GM23248 (cell line): ENCODE measurements around the gene CDK16. TPM values are rescaled to one million over a fixed set of nuclear protein-coding genes. Genes with fewer than 3 reads are reported as not detected.

Source experiments
- DNase-seq: peaks from one replicate; pipeline ENCODE4 v3.0.0-alpha.2; 2015
- H2AFZ ChIP-seq: fragments of 200-600 bp; sonication (generic); 2 replicates; pipeline ENCODE4 v1.6.1; 2016; ENCODE audit warnings: antibody characterized with exemption
- H3F3A ChIP-seq: fragments of 200-600 bp; sonication (generic); 2 replicates; pipeline ENCODE4 v1.6.1; 2016; ENCODE audit warnings: mild to moderate bottlenecking, antibody characterized with exemption, mixed run types; ENCODE audit not compliant: insufficient read depth
- H3K27ac ChIP-seq: fragments of 200-600 bp; sonication (generic); 2 replicates; pipeline ENCODE4 v1.5.1; 2016; ENCODE audit warnings: mild to moderate bottlenecking
- H3K27me3 ChIP-seq: fragments of 200-600 bp; sonication (generic); replicated peaks from 2 replicates; pipeline ENCODE4 v1.6.1; 2016; ENCODE audit warnings: mild to moderate bottlenecking; ENCODE audit not compliant: insufficient read depth
- H3K36me3 ChIP-seq: fragments of 200-600 bp; sonication (generic); 2 replicates; pipeline ENCODE4 v1.6.1; 2016; ENCODE audit warnings: low read depth, mild to moderate bottlenecking
- H3K4me1 ChIP-seq: fragments of 200-600 bp; sonication (generic); 2 replicates; pipeline ENCODE4 v1.6.1; 2016; ENCODE audit warnings: mild to moderate bottlenecking; ENCODE audit not compliant: insufficient read depth
- H3K4me2 ChIP-seq: fragments of 200-600 bp; sonication (generic); one replicate; pipeline ENCODE4 v1.6.1; 2016; ENCODE audit warnings: mild to moderate bottlenecking; ENCODE audit not compliant: unreplicated experiment
- H3K4me3 ChIP-seq: fragments of 200-600 bp; sonication (generic); 2 replicates; pipeline ENCODE4 v1.5.1; 2016; ENCODE audit warnings: mild to moderate bottlenecking
- H3K79me2 ChIP-seq: fragments of 200-600 bp; sonication (generic); 2 replicates; pipeline ENCODE4 v1.6.1; 2016; ENCODE audit warnings: mild to moderate bottlenecking; ENCODE audit not compliant: insufficient read depth
- H3K9ac ChIP-seq: fragments of 200-600 bp; sonication (generic); 2 replicates; pipeline ENCODE4 v1.6.1; 2016; ENCODE audit warnings: mild to moderate bottlenecking
- H3K9me2 ChIP-seq: fragments of 200-600 bp; sonication (generic); 2 replicates; pipeline ENCODE4 v1.6.1; 2016; ENCODE audit warnings: mixed run types, mild to moderate bottlenecking, moderate library complexity; ENCODE audit not compliant: insufficient read depth
- H3K9me3 ChIP-seq: fragments of 200-600 bp; sonication (generic); one replicate; pipeline ENCODE4 v1.6.1; 2017; ENCODE audit warnings: low read depth
- H4K20me1 ChIP-seq: fragments of 200-600 bp; sonication (generic); 2 replicates; pipeline ENCODE4 v1.6.0; 2016; ENCODE audit not compliant: insufficient read depth
- EZH2 ChIP-seq: fragments of 200-600 bp; sonication (generic); IDR thresholded peaks from 2 replicates; pipeline ENCODE4 v1.6.1; 2018; ENCODE audit warnings: antibody characterized with exemption, mild to moderate bottlenecking; ENCODE audit not compliant: insufficient read depth, poor library complexity, severe bottlenecking
- EZH2phosphoT487 ChIP-seq: fragments of 200-600 bp; sonication (generic); IDR thresholded peaks from 2 replicates; pipeline ENCODE4 v1.6.1; 2018; ENCODE audit warnings: antibody characterized with exemption, moderate library complexity, mild to moderate bottlenecking, low read depth; ENCODE audit not compliant: insufficient read depth
- WGBS, 2 experiments: methylation state at CpG; one replicate each; pipeline ENCODE4 v1.1.6; 2015 to 2017; ENCODE audit warnings: low lambda C conversion rate in 2 of 2, low coverage in 1 of 2; ENCODE audit errors: missing lambda C conversion rate in 2 of 2; 5-methylcytosine and 5-hydroxymethylcytosine counted together
- in situ Hi-C: fragments of 300-500 bp; cut with MboI; formaldehyde crosslinking; loops from 2 replicates; pipeline ENCODE4 v1.15.0; 2020
- polyA plus RNA-seq: library from polyadenylated mRNA; unstranded; fragments of >200 nt; fragmentation: Nextera tagmentation; extraction: Ambion mirVana; gene quantifications from 2 replicates; pipeline ENCODE4 v1.2.1, GENCODE V29; 2016
- total RNA-seq: library from RNA; depleted of rRNA; stranded (reverse); fragments of >200 nt; shearing (Covaris generic); gene quantifications from 2 replicates; pipeline ENCODE4 v1.2.3, GENCODE V29; 2014

The CDK16 gene
- total and polyA plus RNA-seq, 2 experiments from 2014 or later = 97.8 to 103 TPM

DNA sequence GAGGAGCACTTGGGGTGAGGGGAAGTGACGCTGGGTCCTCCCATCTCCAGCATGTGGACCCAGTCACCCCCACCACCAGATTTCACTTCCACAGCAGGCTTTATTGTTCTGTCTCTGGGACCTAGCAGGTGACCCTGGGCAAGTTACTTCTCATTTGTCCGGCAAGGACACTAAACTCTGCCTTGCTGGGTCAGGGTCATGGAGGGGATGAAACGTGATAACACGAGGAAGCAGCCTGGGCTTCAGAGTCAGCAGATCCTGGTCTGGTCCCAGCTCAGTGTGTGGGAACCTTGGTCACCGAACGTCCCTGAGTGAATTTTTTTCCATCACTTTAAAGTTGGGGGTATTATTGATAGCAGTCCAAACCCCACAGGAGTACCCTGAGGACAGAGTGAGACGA, 21.0 kb upstream of the CDK16 start:
- DNase-seq = no peak
- peak overlapping the region; percentile 92; the same call in 1 of the 2 replicates for H3K4me3 ChIP-seq
- no peak overlapping the region for H3K27ac ChIP-seq
- no peak for TF ChIP-seq EZH2
- no peak for TF ChIP-seq EZH2phosphoT487
- in situ Hi-C loops = no loop called here
- no peaks in the 10 kb centered on the region for H3K9me2 ChIP-seq
- 78 to 98% methylated on average over 5 to 7 of the region's 7 CpGs for WGBS, 2 experiments
- H3K79me2 ChIP-seq = peaks cover 74% of the 10 kb centered on the region
- H2AFZ ChIP-seq = no peak overlapping the region
- H4K20me1 ChIP-seq = no peaks in the 10 kb centered on the region
- H3K36me3 ChIP-seq = peaks cover 10% of the 10 kb centered on the region; the same call in 1 of the 2 replicates
- no peak overlapping the region; the same call in 1 of the 2 replicates for H3K9ac ChIP-seq
- no peak overlapping the region for H3K4me2 ChIP-seq
- no peaks in the 10 kb centered on the region for H3K9me3 ChIP-seq
- H3F3A ChIP-seq = peaks cover 5% of the 10 kb centered on the region; the same call in 1 of the 2 replicates
- H3K27me3 ChIP-seq = no peaks in the 10 kb centered on the region
- peaks cover 33% of the 10 kb centered on the region for H3K4me1 ChIP-seq

DNA sequence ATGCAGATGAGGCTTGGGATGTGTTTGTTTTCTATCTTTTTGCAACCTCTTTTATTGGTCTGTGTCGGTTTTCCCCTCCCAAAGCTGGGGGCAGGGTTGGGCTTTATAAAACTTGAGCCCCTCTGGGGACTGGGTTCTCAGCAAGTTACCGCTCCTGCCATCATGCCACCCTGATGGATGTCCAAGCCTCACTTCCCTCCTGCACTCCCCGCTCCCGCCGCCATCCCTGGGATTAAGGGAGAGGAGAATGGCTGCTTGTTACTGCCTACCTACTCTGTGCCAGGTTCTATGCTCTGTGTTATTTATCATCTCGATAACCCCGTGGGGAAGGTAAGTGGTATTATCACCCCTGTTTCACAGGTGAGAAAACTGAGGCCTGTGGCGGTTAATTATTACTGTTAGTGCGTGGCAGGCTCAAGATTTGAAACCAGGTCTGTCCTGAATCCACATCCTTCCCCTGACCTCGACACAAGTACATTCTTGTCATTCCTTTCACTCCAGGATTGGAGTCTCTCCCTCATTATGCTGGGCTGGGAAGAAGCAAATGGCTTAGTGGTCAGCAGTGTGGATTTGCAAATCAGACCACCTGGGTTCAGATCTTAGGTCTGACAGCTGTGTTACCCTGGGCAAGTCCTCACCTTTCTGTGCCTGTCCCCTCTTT, 20.3 kb upstream of the CDK16 start:
- no peaks in the 10 kb centered on the region for H4K20me1 ChIP-seq
- H3K4me3 ChIP-seq = no peak overlapping the region
- 81% methylated on average over 10 of the region's 10 CpGs for WGBS, 2 experiments
- H3K9me3 ChIP-seq = no peaks in the 10 kb centered on the region
- peak overlapping the region; percentile 18; the same call in 1 of the 2 replicates for H3K27ac ChIP-seq
- in situ Hi-C loops = no loop called here
- H3F3A ChIP-seq = no peaks in the 10 kb centered on the region; the same call in 1 of the 2 replicates
- no peak overlapping the region; the same call in 1 of the 2 replicates for H3K9ac ChIP-seq
- H3K4me2 ChIP-seq = no peak overlapping the region
- H2AFZ ChIP-seq = no peak overlapping the region
- no peaks in the 10 kb centered on the region for H3K27me3 ChIP-seq
- peaks cover 31% of the 10 kb centered on the region for H3K4me1 ChIP-seq
- TF ChIP-seq EZH2phosphoT487 (no peak), EZH2 (no peak)
- peaks cover 79% of the 10 kb centered on the region for H3K79me2 ChIP-seq
- no peak for DNase-seq
- no peaks in the 10 kb centered on the region for H3K9me2 ChIP-seq
- H3K36me3 ChIP-seq = peaks cover 10% of the 10 kb centered on the region; the same call in 1 of the 2 replicates

DNA sequence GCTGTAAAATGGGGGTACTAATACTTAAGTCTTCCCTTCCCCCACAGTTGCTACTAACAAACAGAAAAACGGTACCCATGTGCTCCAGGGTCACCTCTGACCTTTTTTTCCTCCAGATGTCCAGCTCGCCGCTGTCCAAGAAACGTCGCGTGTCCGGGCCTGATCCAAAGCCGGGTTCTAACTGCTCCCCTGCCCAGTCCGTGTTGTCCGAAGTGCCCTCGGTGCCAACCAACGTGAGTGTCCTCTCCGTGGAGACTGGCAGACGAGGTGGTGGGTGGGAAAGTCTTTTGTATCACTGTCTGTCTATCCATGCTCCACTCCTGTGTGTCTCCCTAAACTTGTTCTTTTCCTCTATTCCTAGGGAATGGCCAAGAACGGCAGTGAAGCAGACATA, 19.8 kb upstream of the CDK16 start:
- H3K9ac ChIP-seq = no peak overlapping the region
- in situ Hi-C loops = no loop called here
- 78 to 79% methylated on average over 13 to 15 of the region's 15 CpGs for WGBS, 2 experiments

DNA sequence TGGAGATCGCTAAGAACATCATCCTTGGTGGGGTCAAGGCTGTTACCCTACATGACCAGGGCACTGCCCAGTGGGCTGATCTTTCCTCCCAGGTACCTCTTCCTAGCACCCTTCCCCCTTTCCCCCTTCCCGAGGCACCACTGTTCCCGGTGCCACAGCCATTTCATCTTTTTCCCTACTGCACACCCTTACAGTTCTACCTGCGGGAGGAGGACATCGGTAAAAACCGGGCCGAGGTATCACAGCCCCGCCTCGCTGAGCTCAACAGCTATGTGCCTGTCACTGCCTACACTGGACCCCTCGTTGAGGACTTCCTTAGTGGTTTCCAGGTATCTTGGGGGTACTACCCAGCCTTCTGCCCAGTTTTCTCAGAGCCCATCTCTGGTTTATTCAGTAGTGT, 19.2 kb upstream of the CDK16 start:
- WGBS, 2 experiments = 80 to 84% methylated on average over 7 to 10 of the region's 10 CpGs

More for the DNA sequence above, 19.8 kb upstream of the CDK16 start:
- peaks cover 79% of the 10 kb centered on the region for H3K79me2 ChIP-seq
- TF ChIP-seq EZH2phosphoT487 (no peak), EZH2 (no peak)
- no peak overlapping the region; the same call in 1 of the 2 replicates for H3K27ac ChIP-seq
- H3K27me3 ChIP-seq = no peaks in the 10 kb centered on the region
- H3K9me2 ChIP-seq = no peaks in the 10 kb centered on the region
- H3K4me1 ChIP-seq = peaks cover 29% of the 10 kb centered on the region
- H3K9me3 ChIP-seq = no peaks in the 10 kb centered on the region
- DNase-seq = no peak
- no peaks in the 10 kb centered on the region; the same call in 1 of the 2 replicates for H3F3A ChIP-seq
- H3K4me2 ChIP-seq = no peak overlapping the region
- no peak overlapping the region for H2AFZ ChIP-seq
- no peak overlapping the region for H3K4me3 ChIP-seq
- no peaks in the 10 kb centered on the region for H4K20me1 ChIP-seq
- H3K36me3 ChIP-seq = peaks cover 10% of the 10 kb centered on the region; the same call in 1 of the 2 replicates

More for the DNA sequence above, 19.2 kb upstream of the CDK16 start:
- H3K79me2 ChIP-seq = peaks cover 75% of the 10 kb centered on the region
- in situ Hi-C loops = no loop called here
- no peak overlapping the region for H3K27ac ChIP-seq
- H3K36me3 ChIP-seq = peaks cover 10% of the 10 kb centered on the region; the same call in 1 of the 2 replicates
- H3K4me1 ChIP-seq = peaks cover 29% of the 10 kb centered on the region
- no peak overlapping the region for H3K9ac ChIP-seq
- no peak overlapping the region for H3K4me2 ChIP-seq
- no peak overlapping the region for H3K4me3 ChIP-seq
- no peaks in the 10 kb centered on the region for H3K9me2 ChIP-seq
- no peak overlapping the region for H2AFZ ChIP-seq
- no peaks in the 10 kb centered on the region for H3K9me3 ChIP-seq
- no peaks in the 10 kb centered on the region for H4K20me1 ChIP-seq
- no peaks in the 10 kb centered on the region; the same call in 1 of the 2 replicates for H3F3A ChIP-seq
- TF ChIP-seq EZH2 (no peak), EZH2phosphoT487 (no peak)
- H3K27me3 ChIP-seq = no peaks in the 10 kb centered on the region
- DNase-seq = no peak
